Panc1 (cell line): ENCODE data around the gene TMEM273. TPM values are rescaled to one million over a fixed set of nuclear protein-coding genes. Genes with fewer than 3 reads are reported as not detected.

Source experiments
- ATAC-seq: fragments of 200-7000 bp; cut with Tn5 transposase; 2 replicates; pipeline ENCODE4 v1.9.1; 2020; ENCODE audit warnings: mild to moderate bottlenecking, moderate library complexity
- BruUV-seq: library from RNA; stranded (reverse); fragments of 400-500 nt; replicated peaks from 2 replicates; lab custom pipeline; 2021; lab: Mats Ljungman, UMichigan
- CTCF ChIA-PET: fragments of 300-600 bp; sonication (Branson Sonifier 250); formaldehyde crosslinking; loops from one replicate; lab custom pipeline; 2022; ENCODE audit warnings: antibody characterized with exemption; lab: Charles Lee
- POLR2A ChIA-PET: fragments of 300-600 bp; sonication (Branson Sonifier 250); formaldehyde crosslinking; loops from one replicate; lab custom pipeline; 2022; ENCODE audit warnings: antibody characterized with exemption; lab: Charles Lee
- DNase-seq: peaks from one replicate; pipeline ENCODE4 v3.0.0-alpha.2; 2010; ENCODE audit warnings: low read depth, low spot score
- H3K27ac ChIP-seq: 2 replicates; pipeline ENCODE4 v1.5.1; 2011; ENCODE audit warnings: mild to moderate bottlenecking, low read length, inconsistent platforms
- H3K27me3 ChIP-seq: fragments of 200-500 bp; sonication (Bioruptor generic); 2 replicates; pipeline ENCODE4 v1.6.0; 2014; ENCODE audit warnings: low read length, inconsistent platforms; ENCODE audit not compliant: control insufficient read depth, insufficient read depth
- H3K36me3 ChIP-seq: fragments of 200-500 bp; sonication (Bioruptor generic); 2 replicates; pipeline ENCODE4 v1.5.1; 2014; ENCODE audit warnings: inconsistent platforms, mild to moderate bottlenecking, low read length, moderate library complexity; ENCODE audit not compliant: control insufficient read depth, insufficient read depth
- H3K4me1 ChIP-seq: 2 replicates; pipeline ENCODE4 v1.5.1; 2011; ENCODE audit warnings: inconsistent platforms, mild to moderate bottlenecking, low read length, moderate library complexity; ENCODE audit not compliant: control insufficient read depth, insufficient read depth
- H3K4me3 ChIP-seq, 2 experiments: 2 replicates each; pipeline ENCODE4 v1.5.1; 2011 to 2012; ENCODE audit warnings: low read depth in 2 of 2, low read length in 2 of 2, mild to moderate bottlenecking in 2 of 2, inconsistent platforms in 1 of 2, moderate library complexity in 1 of 2
- H3K9me3 ChIP-seq: fragments of 200-500 bp; sonication (Bioruptor generic); 2 replicates; pipeline ENCODE4 v1.5.1; 2014; ENCODE audit warnings: low read depth, mild to moderate bottlenecking, inconsistent platforms, low read length, moderate library complexity; ENCODE audit not compliant: control insufficient read depth, insufficient read depth
- CTCF ChIP-seq: fragments of 450-650 bp; IDR thresholded peaks from 2 replicates; pipeline ENCODE4 v1.5.1; 2017; ENCODE audit warnings: mild to moderate bottlenecking
- POLR2AphosphoS5 ChIP-seq: IDR thresholded peaks from 2 replicates; pipeline ENCODE4 v1.6.1; 2012; ENCODE audit warnings: mild to moderate bottlenecking, low read depth, low read length, moderate library complexity
- SIN3A ChIP-seq: IDR thresholded peaks from 2 replicates; pipeline ENCODE4 v1.6.1; 2012; ENCODE audit warnings: low read depth, mild to moderate bottlenecking, low read length, moderate library complexity, borderline replicate concordance; ENCODE audit not compliant: insufficient read depth
- TCF7L2 ChIP-seq: IDR thresholded peaks from 2 replicates; pipeline ENCODE4 v1.6.1; 2011; ENCODE audit warnings: mild to moderate bottlenecking, low read depth, low read length, inconsistent platforms
- in situ Hi-C: cut with HindIII; loops from 2 replicates; pipeline ENCODE4 v1.10.0; 2016; ENCODE audit warnings: low sequenced_read_pairs, low pct_unique_long_range_greater_than_20kb
- intact Hi-C: fragments of 100-400 bp; cut with micrococcal nuclease; formaldehyde crosslinking; loops from one replicate; pipeline ENCODE4 v1.10.0; 2022; ENCODE audit not compliant: unreplicated experiment
- total RNA-seq: library from RNA; stranded (reverse); gene quantifications from one replicate; pipeline ENCODE4 v1.2.1, GENCODE V29; 2021; ENCODE audit not compliant: unreplicated experiment
- TF ChIP-seq, protein P1 (sequence below), 2 experiments: IDR thresholded peaks; 2 replicates each; pipeline ENCODE4 v1.6.1; 2011 to 2012; ENCODE audit warnings: low read depth in 2 of 2, control low read depth in 1 of 2, low read length in 1 of 2, mild to moderate bottlenecking in 1 of 2, moderate library complexity in 1 of 2; ENCODE audit not compliant: insufficient read depth in 1 of 2

Gene TMEM273
- total RNA-seq, 1 experiment from 2014 or later = 0.23 TPM

DNA sequence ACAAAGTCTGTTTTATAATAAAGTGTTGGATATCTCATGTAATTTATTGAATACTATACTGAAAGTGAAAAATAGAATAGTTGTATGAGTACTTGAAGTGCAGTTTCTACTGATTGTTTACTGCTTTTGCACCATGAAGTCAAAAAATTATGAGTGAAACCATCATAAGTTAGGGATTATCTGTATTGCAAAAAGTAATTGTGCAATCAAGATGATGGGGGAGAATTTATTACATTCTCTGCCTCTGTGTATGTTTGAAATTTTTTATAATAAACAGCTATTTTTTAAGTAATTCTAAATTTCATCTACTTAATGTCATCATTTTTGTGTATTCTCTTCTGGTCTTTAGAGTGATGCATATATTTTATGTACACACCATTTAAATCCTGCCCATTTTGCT lies 47.2 kb upstream of the TMEM273 start:
- ChIA-PET CTCF (no interaction called here), POLR2A (no interaction called here)
- Histone ChIP-seq H3K4me1 (no peaks in the 10 kb centered on the region), H3K4me3 (no peak overlapping the region), H3K36me3 (no peaks in the 10 kb centered on the region), H3K27me3 (peaks cover 5% of the 10 kb centered on the region; the same call in 1 of the 2 replicates), H3K9me3 (no peaks in the 10 kb centered on the region), H3K27ac (no peak overlapping the region)
- intact Hi-C loops (no loop called here), in situ Hi-C loops (no loop called here)
- TF ChIP-seq SIN3A (no peak), TCF7L2 (no peak), POLR2AphosphoS5 (no peak), CTCF (no peak)
- TF ChIP-seq, protein P1, sequence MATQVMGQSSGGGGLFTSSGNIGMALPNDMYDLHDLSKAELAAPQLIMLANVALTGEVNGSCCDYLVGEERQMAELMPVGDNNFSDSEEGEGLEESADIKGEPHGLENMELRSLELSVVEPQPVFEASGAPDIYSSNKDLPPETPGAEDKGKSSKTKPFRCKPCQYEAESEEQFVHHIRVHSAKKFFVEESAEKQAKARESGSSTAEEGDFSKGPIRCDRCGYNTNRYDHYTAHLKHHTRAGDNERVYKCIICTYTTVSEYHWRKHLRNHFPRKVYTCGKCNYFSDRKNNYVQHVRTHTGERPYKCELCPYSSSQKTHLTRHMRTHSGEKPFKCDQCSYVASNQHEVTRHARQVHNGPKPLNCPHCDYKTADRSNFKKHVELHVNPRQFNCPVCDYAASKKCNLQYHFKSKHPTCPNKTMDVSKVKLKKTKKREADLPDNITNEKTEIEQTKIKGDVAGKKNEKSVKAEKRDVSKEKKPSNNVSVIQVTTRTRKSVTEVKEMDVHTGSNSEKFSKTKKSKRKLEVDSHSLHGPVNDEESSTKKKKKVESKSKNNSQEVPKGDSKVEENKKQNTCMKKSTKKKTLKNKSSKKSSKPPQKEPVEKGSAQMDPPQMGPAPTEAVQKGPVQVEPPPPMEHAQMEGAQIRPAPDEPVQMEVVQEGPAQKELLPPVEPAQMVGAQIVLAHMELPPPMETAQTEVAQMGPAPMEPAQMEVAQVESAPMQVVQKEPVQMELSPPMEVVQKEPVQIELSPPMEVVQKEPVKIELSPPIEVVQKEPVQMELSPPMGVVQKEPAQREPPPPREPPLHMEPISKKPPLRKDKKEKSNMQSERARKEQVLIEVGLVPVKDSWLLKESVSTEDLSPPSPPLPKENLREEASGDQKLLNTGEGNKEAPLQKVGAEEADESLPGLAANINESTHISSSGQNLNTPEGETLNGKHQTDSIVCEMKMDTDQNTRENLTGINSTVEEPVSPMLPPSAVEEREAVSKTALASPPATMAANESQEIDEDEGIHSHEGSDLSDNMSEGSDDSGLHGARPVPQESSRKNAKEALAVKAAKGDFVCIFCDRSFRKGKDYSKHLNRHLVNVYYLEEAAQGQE (IDR thresholded peaks at IDR 0.05; ENCODE audit: insufficient read depth in 1 of 2, low read depth in 2 of 2, low read length in 1 of 2) = no peak
- BruUV-seq = no TSS peak
- no peak for DNase-seq
- no peak for ATAC-seq

DNA sequence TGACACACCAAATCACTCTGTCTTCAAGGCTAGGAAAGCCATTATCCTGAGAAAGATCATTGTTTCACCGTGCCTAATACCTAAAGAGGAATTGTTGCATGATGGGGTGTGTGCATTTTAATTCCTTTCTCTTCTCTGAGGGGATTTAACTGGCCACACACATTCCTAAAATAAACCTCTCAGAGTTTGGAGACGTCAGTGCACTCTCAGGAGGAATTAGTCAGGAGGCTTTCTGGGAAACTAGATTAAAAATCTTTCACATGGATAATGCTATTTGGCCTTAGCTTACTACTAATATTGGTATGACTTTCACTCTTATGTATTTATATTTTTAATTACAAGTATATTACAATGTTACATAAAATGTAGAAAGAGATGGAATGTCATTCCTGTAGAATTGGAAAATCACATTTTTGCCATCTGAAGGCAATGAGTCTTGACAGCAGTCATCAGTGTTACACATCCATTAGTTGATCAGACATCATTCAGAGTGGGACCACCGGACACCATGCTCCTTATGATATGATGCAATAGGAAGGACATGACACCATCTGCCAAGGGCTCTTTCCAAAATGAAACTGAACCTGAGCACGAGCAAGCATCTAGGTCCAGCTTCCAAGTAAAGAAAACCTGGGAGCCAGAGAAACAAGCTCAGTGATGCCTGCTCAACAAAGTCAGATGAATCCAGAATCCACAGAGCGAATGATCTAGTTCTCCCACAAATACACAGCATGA lies 43.1 kb upstream of the TMEM273 start:
- in situ Hi-C loops = no loop called here
- Histone ChIP-seq H3K9me3 (no peaks in the 10 kb centered on the region), H3K27ac (no peak overlapping the region), H3K36me3 (no peaks in the 10 kb centered on the region), H3K4me3 (no peak overlapping the region), H3K4me1 (no peaks in the 10 kb centered on the region), H3K27me3 (peaks cover 2% of the 10 kb centered on the region; the same call in 1 of the 2 replicates)
- ATAC-seq (no peak), DNase-seq (no peak)
- ChIA-PET POLR2A (no interaction called here), CTCF (no interaction called here)
- TF ChIP-seq, protein P1 (IDR thresholded peaks at IDR 0.05; ENCODE audit: insufficient read depth in 1 of 2, low read depth in 2 of 2, low read length in 1 of 2) = no peak
- TF ChIP-seq CTCF = no peak
- no peak for TF ChIP-seq POLR2AphosphoS5
- BruUV-seq = no TSS peak
- intact Hi-C loops = no loop called here
